Smooth muscle cell (in vitro differentiated cells): ENCODE results near the gene DBP. TPM values are rescaled to one million over a fixed set of nuclear protein-coding genes. Genes with fewer than 3 reads are reported as not detected.

Experiments used
- DNase-seq: peaks from one replicate; lab custom pipeline; 2025; ENCODE audit not compliant: unreplicated experiment; lab: John Stamatoyannopoulos, UW
- H2AFZ ChIP-seq: fragments of 200-600 bp; sonication (generic); 2 replicates; pipeline ENCODE4 v1.6.0; 2016; ENCODE audit warnings: antibody characterized with exemption, low read depth, mild to moderate bottlenecking
- H3F3A ChIP-seq: fragments of 200-600 bp; sonication (generic); 2 replicates; pipeline ENCODE4 v1.6.0; 2017; ENCODE audit warnings: antibody characterized with exemption, low read depth
- H3K27ac ChIP-seq: fragments of 200-600 bp; sonication (generic); 2 replicates; pipeline ENCODE4 v1.5.1; 2016; ENCODE audit warnings: low read depth, mild to moderate bottlenecking
- H3K27me3 ChIP-seq: fragments of 200-600 bp; sonication (generic); 2 replicates; pipeline ENCODE4 v1.6.1; 2016; ENCODE audit warnings: low read depth, mild to moderate bottlenecking
- H3K36me3 ChIP-seq: fragments of 200-600 bp; sonication (generic); 2 replicates; pipeline ENCODE4 v1.5.1; 2016; ENCODE audit warnings: low read depth
- H3K4me1 ChIP-seq: fragments of 200-600 bp; sonication (generic); 2 replicates; pipeline ENCODE4 v1.5.1; 2016; ENCODE audit warnings: low read depth
- H3K4me2 ChIP-seq: fragments of 200-600 bp; sonication (generic); 2 replicates; pipeline ENCODE4 v1.6.0; 2016; ENCODE audit warnings: mild to moderate bottlenecking
- H3K4me3 ChIP-seq: fragments of 200-600 bp; sonication (generic); 2 replicates; pipeline ENCODE4 v1.5.1; 2016; ENCODE audit warnings: mild to moderate bottlenecking
- H3K79me2 ChIP-seq: fragments of 200-600 bp; sonication (generic); 2 replicates; pipeline ENCODE4 v1.6.0; 2016; ENCODE audit warnings: low read depth, mild to moderate bottlenecking
- H3K9ac ChIP-seq: fragments of 200-600 bp; sonication (generic); 2 replicates; pipeline ENCODE4 v1.6.0; 2016; ENCODE audit warnings: low read depth
- H3K9me3 ChIP-seq: fragments of 200-600 bp; sonication (generic); replicated peaks from 2 replicates; pipeline ENCODE4 v1.5.1; 2016; ENCODE audit warnings: low read depth
- H4K20me1 ChIP-seq: fragments of 200-600 bp; sonication (generic); 2 replicates; pipeline ENCODE4 v1.6.0; 2016; ENCODE audit warnings: low read depth
- WGBS: methylation state at CpG from one replicate; pipeline ENCODE4 v1.1.7; 2016; ENCODE audit warnings: low lambda C conversion rate; 5-methylcytosine and 5-hydroxymethylcytosine counted together
- polyA plus RNA-seq: library from polyadenylated mRNA; unstranded; fragments of >200 nt; fragmentation: Nextera tagmentation; extraction: Ambion mirVana; gene quantifications from 2 replicates; pipeline ENCODE4 v1.2.1, GENCODE V29; 2016
- total RNA-seq: library from RNA; depleted of rRNA; stranded (reverse); fragments of >200 nt; gene quantifications from 2 replicates; pipeline ENCODE4 v1.2.3, GENCODE V29; 2014
- TF ChIP-seq, protein P1 (sequence below): fragments of 200-600 bp; sonication (generic); IDR thresholded peaks from 2 replicates; pipeline ENCODE4 v1.5.1; 2017; ENCODE audit warnings: borderline replicate concordance, mild to moderate bottlenecking, antibody characterized with exemption; ENCODE audit not compliant: insufficient read depth, poor library complexity, severe bottlenecking

DBP gene
- total and polyA plus RNA-seq, 2 experiments from 2014 or later: 3.5 to 6.9 TPM

- Histone ChIP-seq H3K36me3 (no peaks in the 10 kb centered on the region), H3K4me2 (no peak overlapping the region), H3K9me3 (no peaks in the 10 kb centered on the region), H3K27me3 (no peaks in the 10 kb centered on the region), H3K4me3 (no peak overlapping the region), H3F3A (no peaks in the 10 kb centered on the region), H3K9ac (no peak overlapping the region), H3K4me1 (peaks cover 7% of the 10 kb centered on the region), H2AFZ (no peak overlapping the region), H3K79me2 (no peaks in the 10 kb centered on the region), H3K27ac (no peak overlapping the region), H4K20me1 (peaks cover 5% of the 10 kb centered on the region)
- WGBS: 95% methylated on average over 4 of the region's 4 CpGs
- TF ChIP-seq, protein P1, sequence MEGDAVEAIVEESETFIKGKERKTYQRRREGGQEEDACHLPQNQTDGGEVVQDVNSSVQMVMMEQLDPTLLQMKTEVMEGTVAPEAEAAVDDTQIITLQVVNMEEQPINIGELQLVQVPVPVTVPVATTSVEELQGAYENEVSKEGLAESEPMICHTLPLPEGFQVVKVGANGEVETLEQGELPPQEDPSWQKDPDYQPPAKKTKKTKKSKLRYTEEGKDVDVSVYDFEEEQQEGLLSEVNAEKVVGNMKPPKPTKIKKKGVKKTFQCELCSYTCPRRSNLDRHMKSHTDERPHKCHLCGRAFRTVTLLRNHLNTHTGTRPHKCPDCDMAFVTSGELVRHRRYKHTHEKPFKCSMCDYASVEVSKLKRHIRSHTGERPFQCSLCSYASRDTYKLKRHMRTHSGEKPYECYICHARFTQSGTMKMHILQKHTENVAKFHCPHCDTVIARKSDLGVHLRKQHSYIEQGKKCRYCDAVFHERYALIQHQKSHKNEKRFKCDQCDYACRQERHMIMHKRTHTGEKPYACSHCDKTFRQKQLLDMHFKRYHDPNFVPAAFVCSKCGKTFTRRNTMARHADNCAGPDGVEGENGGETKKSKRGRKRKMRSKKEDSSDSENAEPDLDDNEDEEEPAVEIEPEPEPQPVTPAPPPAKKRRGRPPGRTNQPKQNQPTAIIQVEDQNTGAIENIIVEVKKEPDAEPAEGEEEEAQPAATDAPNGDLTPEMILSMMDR: no peak
- no peak for DNase-seq
Measured at GRCh38 chr19:48678201-48678600, 41.0 kb upstream of the DBP start.

DNA sequence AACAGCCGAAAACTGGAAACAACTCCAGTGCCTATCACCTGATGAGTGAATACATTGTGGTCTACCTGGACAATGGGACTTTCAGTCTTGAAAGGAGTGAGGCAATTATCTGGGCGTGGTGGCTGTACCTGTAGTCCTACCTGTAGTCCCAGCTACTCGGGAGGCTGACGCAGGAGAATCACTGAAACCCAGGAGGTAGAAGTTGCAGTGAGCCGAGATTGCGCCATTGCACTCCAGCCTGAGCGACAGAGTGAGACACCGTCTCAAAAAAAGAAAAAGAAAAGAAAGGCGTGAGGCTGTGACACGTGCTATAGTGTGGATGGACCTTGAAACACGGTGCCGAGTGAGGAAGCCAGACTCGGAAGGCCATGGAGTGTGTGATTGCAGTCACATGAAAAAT, 39.7 kb upstream of the DBP start:
- Histone ChIP-seq H3K4me2 (no peak overlapping the region), H3K36me3 (no peaks in the 10 kb centered on the region), H4K20me1 (peaks cover 5% of the 10 kb centered on the region), H3F3A (no peaks in the 10 kb centered on the region), H3K4me1 (peaks cover 7% of the 10 kb centered on the region), H3K27me3 (no peaks in the 10 kb centered on the region), H3K4me3 (no peak overlapping the region), H3K79me2 (no peaks in the 10 kb centered on the region), H2AFZ (no peak overlapping the region), H3K9ac (no peak overlapping the region), H3K27ac (peak overlapping the region; percentile 11), H3K9me3 (no peaks in the 10 kb centered on the region)
- TF ChIP-seq, protein P1: no peak
- DNase-seq: no peak
- 77% methylated on average over 12 of the region's 13 CpGs for WGBS

GRCh38 chr19:48676487-48676886, 39.3 kb upstream of the DBP start:
- no peaks in the 10 kb centered on the region for H3F3A ChIP-seq
- H3K9ac ChIP-seq: no peak overlapping the region
- H3K9me3 ChIP-seq: no peaks in the 10 kb centered on the region
- peaks cover 7% of the 10 kb centered on the region for H3K4me1 ChIP-seq
- DNase-seq: no peak
- no peak overlapping the region for H2AFZ ChIP-seq
- TF ChIP-seq, protein P1: no peak
- no peak overlapping the region for H3K4me2 ChIP-seq
- H3K36me3 ChIP-seq: no peaks in the 10 kb centered on the region
- no peak overlapping the region for H3K4me3 ChIP-seq
- peaks cover 5% of the 10 kb centered on the region for H4K20me1 ChIP-seq
- H3K79me2 ChIP-seq: no peaks in the 10 kb centered on the region
- H3K27ac ChIP-seq: no peak overlapping the region
- WGBS: 89% methylated on average over 16 of the region's 17 CpGs
- no peaks in the 10 kb centered on the region for H3K27me3 ChIP-seq
